ENCODE measurements around the gene TEX261. TPM values are rescaled to one million over a fixed set of nuclear protein-coding genes. Genes with fewer than 3 reads are reported as not detected.

The TEX261 gene
- total RNA-seq, 1 experiment from 2014 or later = 70.0 TPM

- H3K27ac Mint-ChIP-seq (ENCODE audit: unreplicated experiment) = no peak overlapping the region
- no peak overlapping the region for H3K4me3 ChIP-seq (ENCODE audit: low read depth, low read length)
- no peaks in the 10 kb centered on the region for H3K9me3 Mint-ChIP-seq (ENCODE audit: unreplicated experiment)
- no peaks in the 10 kb centered on the region for H3K9me3 ChIP-seq
- DNase-seq = no peak
- H3K27me3 ChIP-seq (replicated peaks; ENCODE audit: control insufficient read depth, insufficient read depth, low read length) = no peaks in the 10 kb centered on the region
- BruUV-seq (replicated peaks) = no TSS peak
- H3K4me3 Mint-ChIP-seq (ENCODE audit: unreplicated experiment) = no peak overlapping the region
- no peaks in the 10 kb centered on the region for H3K27me3 Mint-ChIP-seq (ENCODE audit: insufficient read depth, unreplicated experiment)
- no peaks in the 10 kb centered on the region for H3K36me3 ChIP-seq (ENCODE audit: control insufficient read depth, insufficient read depth, low read length)
- no peaks in the 10 kb centered on the region for H3K36me3 Mint-ChIP-seq (ENCODE audit: insufficient read depth, unreplicated experiment)
- H3K4me1 ChIP-seq = peaks cover 28% of the 10 kb centered on the region
- ChIA-PET CTCF (no interaction called here), POLR2A (no interaction called here)
- no peak for TF ChIP-seq CTCF (IDR thresholded peaks at IDR 0.05; ENCODE audit: insufficient read depth in 1 of 2, low read depth in 1 of 2, low read length in 1 of 2, severe bottlenecking in 1 of 2, unreplicated experiment in 1 of 2)
- peaks cover 12% of the 10 kb centered on the region for H3K4me1 Mint-ChIP-seq (ENCODE audit: low read depth, unreplicated experiment)
- intact Hi-C loops (cut with micrococcal nuclease; ENCODE audit: unreplicated experiment) = no loop called here
Observed at GRCh38 chr2:71003396-71003795, 8.7 kb upstream of the TEX261 start.

GRCh38 chr2:71001981-71002570 lies 7.4 kb upstream of the TEX261 start:
- Histone ChIP-seq H3K9me3 (no peaks in the 10 kb centered on the region), H3K27me3 (replicated peaks; ENCODE audit: control insufficient read depth, insufficient read depth, low read length) (no peaks in the 10 kb centered on the region), H3K4me1 (peaks cover 18% of the 10 kb centered on the region), H3K36me3 (ENCODE audit: control insufficient read depth, insufficient read depth, low read length) (no peaks in the 10 kb centered on the region), H3K4me3 (ENCODE audit: low read depth, low read length) (0 out of 2 replicates have a peak overlapping the region, but pooled peaks have one; percentile 16)
- CTCF ChIA-PET = interaction anchor here (0.6 to 1.2 kb wide), 4 partner anchors 22 to 100 kb away, joined by 3 to 4 read pairs (median 3); no protein-coding TSS in a partner anchor
- no peak overlapping the region for H3K4me3 Mint-ChIP-seq (ENCODE audit: unreplicated experiment)
- no peaks in the 10 kb centered on the region for H3K27me3 Mint-ChIP-seq (ENCODE audit: insufficient read depth, unreplicated experiment)
- no peak for TF ChIP-seq CTCF (IDR thresholded peaks at IDR 0.05; ENCODE audit: insufficient read depth in 1 of 2, low read depth in 1 of 2, low read length in 1 of 2, severe bottlenecking in 1 of 2, unreplicated experiment in 1 of 2)
- no TSS peak for BruUV-seq (replicated peaks)
- no peaks in the 10 kb centered on the region for H3K36me3 Mint-ChIP-seq (ENCODE audit: insufficient read depth, unreplicated experiment)
- H3K27ac Mint-ChIP-seq (ENCODE audit: unreplicated experiment) = no peak overlapping the region
- POLR2A ChIA-PET = interaction anchor here (0.7 kb wide), 1 partner anchor 67 kb away, joined by 3 read pairs; the partner anchor contains the start of gene NAGK
- peak; percentile 51 to 72 for DNase-seq
- intact Hi-C loops (cut with micrococcal nuclease; ENCODE audit: unreplicated experiment) = no loop called here
- H3K4me1 Mint-ChIP-seq (ENCODE audit: low read depth, unreplicated experiment) = peaks cover 5% of the 10 kb centered on the region
- no peaks in the 10 kb centered on the region for H3K9me3 Mint-ChIP-seq (ENCODE audit: unreplicated experiment)

- CTCF ChIA-PET = interaction anchor here (0.6 to 1.2 kb wide), 10 partner anchors 22 to 330 kb away, joined by 3 to 5 read pairs (median 3); partner anchors contain the start of genes NAGK and ZNF638
- H3K4me3 ChIP-seq (ENCODE audit: low read depth, low read length) = no peak overlapping the region
Observed at GRCh38 chr2:71001592-71001927, 6.9 kb upstream of the TEX261 start.

More at GRCh38 chr2:71001592-71001927, 6.9 kb upstream of the TEX261 start:
- peaks cover 5% of the 10 kb centered on the region for H3K4me1 Mint-ChIP-seq (ENCODE audit: low read depth, unreplicated experiment)
- Histone ChIP-seq H3K27me3 (replicated peaks; ENCODE audit: control insufficient read depth, insufficient read depth, low read length) (no peaks in the 10 kb centered on the region), H3K36me3 (ENCODE audit: control insufficient read depth, insufficient read depth, low read length) (no peaks in the 10 kb centered on the region), H3K4me1 (peaks cover 18% of the 10 kb centered on the region), H3K9me3 (no peaks in the 10 kb centered on the region)
- H3K4me3 Mint-ChIP-seq (ENCODE audit: unreplicated experiment) = no peak overlapping the region
- no peak for TF ChIP-seq CTCF (IDR thresholded peaks at IDR 0.05; ENCODE audit: insufficient read depth in 1 of 2, low read depth in 1 of 2, low read length in 1 of 2, severe bottlenecking in 1 of 2, unreplicated experiment in 1 of 2)
- no peaks in the 10 kb centered on the region for H3K36me3 Mint-ChIP-seq (ENCODE audit: insufficient read depth, unreplicated experiment)
- POLR2A ChIA-PET = interaction anchor here (0.5 to 0.7 kb wide), 2 partner anchors 67 to 1087 kb away, joined by 3 to 6 read pairs; partner anchors contain the start of gene NAGK
- BruUV-seq (replicated peaks) = no TSS peak
- intact Hi-C loops (cut with micrococcal nuclease; ENCODE audit: unreplicated experiment) = no loop called here
- peak in 1 of 2 experiments; percentile 6 for DNase-seq
- no peak overlapping the region for H3K27ac Mint-ChIP-seq (ENCODE audit: unreplicated experiment)
- H3K9me3 Mint-ChIP-seq (ENCODE audit: unreplicated experiment) = no peaks in the 10 kb centered on the region
- H3K27me3 Mint-ChIP-seq (ENCODE audit: insufficient read depth, unreplicated experiment) = no peaks in the 10 kb centered on the region

Data from Caco-2 (cell line).